A549 (cell line): Measurements from ENCODE around the gene COMT. TPM values are rescaled to one million over a fixed set of nuclear protein-coding genes. Genes with fewer than 3 reads are reported as not detected.
A peak's percentile ranks its signal among the peaks of the same experiment; 100 is the strongest.

ENCODE experiments used
- ATAC-seq, 2 experiments: fragments of 200-7000 bp in 1 of 2; fragments of >200 bp in 1 of 2; cut with Nextera tagmentation in 1 of 2; cut with Tn5 transposase in 1 of 2; 3 replicates each; pipeline versions ENCODE4 v1.8.0 to v1.9.1; 2018 to 2020; ENCODE audit warnings: mild to moderate bottlenecking in 1 of 2, moderate library complexity in 1 of 2
- CTCF ChIA-PET: fragments of 300-600 bp; sonication (Branson Sonifier 250); formaldehyde crosslinking; extraction: SDS; loops from one replicate; lab custom pipeline; 2021; ENCODE audit warnings: antibody characterized with exemption, inconsistent platforms; lab: Yijun Ruan, JAX
- POLR2A ChIA-PET: fragments of 350-600 bp; formaldehyde crosslinking; extraction: SDS; loops from one replicate; lab custom pipeline; 2021; ENCODE audit warnings: antibody characterized with exemption, inconsistent platforms; lab: Yijun Ruan, JAX
- DNase-seq, 2 experiments: peaks; one replicate each; pipeline versions ENCODE4 v3.0.0 to v3.0.0-alpha.2; 2011 to 2016; ENCODE audit warnings: low read depth in 1 of 2, low spot score in 1 of 2
- FAIRE-seq: peaks from 2 replicates; lab custom pipeline; 2011; peaks lifted over from hg19 to GRCh38; lab: Jason Lieb, UNC
- H3K27ac ChIP-seq, 2 experiments: fragments of >200 bp; sonication (Bioruptor Twin); formaldehyde crosslinking; 3 replicates each; pipeline ENCODE4 v1.5.1; 2016 to 2017
- H3K4me1 ChIP-seq: fragments of >200 bp; sonication (Bioruptor Twin); formaldehyde crosslinking; 3 replicates; pipeline ENCODE4 v1.6.1; 2016
- H3K4me2 ChIP-seq: fragments of >200 bp; sonication (Bioruptor Twin); formaldehyde crosslinking; 3 replicates; pipeline ENCODE4 v1.6.1; 2016
- H3K4me3 ChIP-seq: fragments of >200 bp; sonication (Bioruptor Twin); formaldehyde crosslinking; 3 replicates; pipeline ENCODE4 v1.5.1; 2016
- H3K9me3 ChIP-seq: fragments of >200 bp; sonication (Bioruptor Twin); formaldehyde crosslinking; 3 replicates; pipeline ENCODE4 v1.6.1; 2016
- ATOH8 ChIP-seq: fragments of 250-450 bp; sonication (Bioruptor Pico); IDR thresholded peaks from 2 replicates; pipeline ENCODE4 v1.5.0; 2020; ENCODE audit warnings: low read depth, mild to moderate bottlenecking, moderate library complexity
- CHD4 ChIP-seq: fragments of 200-600 bp; sonication (generic); IDR thresholded peaks from 2 replicates; pipeline ENCODE4 v1.6.1; 2016; ENCODE audit warnings: antibody characterized with exemption, mild to moderate bottlenecking, borderline replicate concordance
- E2F6 ChIP-seq: IDR thresholded peaks from 2 replicates; pipeline ENCODE4 v1.6.1; 2012; ENCODE audit warnings: low read depth, borderline replicate concordance
- EHF ChIP-seq: fragments of 250-450 bp; sonication (Bioruptor Pico); IDR thresholded peaks from 2 replicates; pipeline ENCODE4 v1.5.0; 2020; ENCODE audit warnings: mild to moderate bottlenecking
- EHMT2 ChIP-seq: fragments of 200-600 bp; sonication (generic); IDR thresholded peaks from 2 replicates; pipeline ENCODE4 v1.6.1; 2016; ENCODE audit warnings: antibody characterized with exemption, low read depth, mild to moderate bottlenecking, moderate library complexity
- FOSB ChIP-seq: fragments of 250-450 bp; sonication (Bioruptor Pico); IDR thresholded peaks from 2 replicates; pipeline ENCODE4 v1.5.0; 2020; ENCODE audit warnings: mild to moderate bottlenecking, moderate library complexity
- FOSL2 ChIP-seq, 2 experiments: fragments of 450-650 bp in 1 of 2; fragments of >200 bp in 1 of 2; sonication (Bioruptor Twin) in 1 of 2; formaldehyde crosslinking; IDR thresholded peaks; 2 replicates each; pipeline versions ENCODE4 v1.5.0 to v1.6.1; 2016 to 2020; ENCODE audit warnings: mild to moderate bottlenecking in 1 of 2, moderate library complexity in 1 of 2
- HDAC2 ChIP-seq: fragments of 200-600 bp; sonication (generic); IDR thresholded peaks from 2 replicates; pipeline ENCODE4 v1.6.1; 2016
- HOXA7 ChIP-seq: fragments of 250-450 bp; sonication (Bioruptor Pico); IDR thresholded peaks from 2 replicates; pipeline ENCODE4 v1.5.0; 2020; ENCODE audit warnings: mild to moderate bottlenecking, moderate library complexity
- HOXB13 ChIP-seq: fragments of 250-450 bp; sonication (Bioruptor Pico); IDR thresholded peaks from 2 replicates; pipeline ENCODE4 v1.5.0; 2020; ENCODE audit warnings: low read depth, mild to moderate bottlenecking, moderate library complexity
- KDM5A ChIP-seq: fragments of 200-600 bp; sonication (generic); IDR thresholded peaks from 2 replicates; pipeline ENCODE4 v1.6.1; 2016; ENCODE audit warnings: antibody characterized with exemption, mild to moderate bottlenecking
- MAFK ChIP-seq: fragments of 450-650 bp; IDR thresholded peaks from 2 replicates; pipeline ENCODE4 v1.6.1; 2014; ENCODE audit not compliant: partially characterized antibody
- NPAS2 ChIP-seq: fragments of 250-450 bp; sonication (Bioruptor Pico); IDR thresholded peaks from 2 replicates; pipeline ENCODE4 v1.8.0; 2022; ENCODE audit warnings: mild to moderate bottlenecking, moderate library complexity, borderline replicate concordance
- PHF8 ChIP-seq: fragments of 200-600 bp; sonication (generic); IDR thresholded peaks from 2 replicates; pipeline ENCODE4 v1.6.1; 2016; ENCODE audit warnings: low read depth, mild to moderate bottlenecking, antibody characterized with exemption, moderate library complexity, borderline replicate concordance
- POLR2A ChIP-seq: IDR thresholded peaks from 2 replicates; pipeline ENCODE4 v1.6.1; 2012; ENCODE audit warnings: mild to moderate bottlenecking, low read length
- POLR2AphosphoS2 ChIP-seq: conservative IDR thresholded peaks from 2 replicates; pipeline ENCODE4 v1.6.1; 2012; ENCODE audit warnings: low read length, improper control_type of control experiment, inconsistent platforms
- RAD21 ChIP-seq, 2 experiments: fragments of >200 bp in 1 of 2; sonication (Bioruptor Twin) in 1 of 2; formaldehyde crosslinking in 1 of 2; IDR thresholded peaks in 1 of 2; conservative IDR thresholded peaks in 1 of 2; 2 replicates in 1 of 2; 3 replicates in 1 of 2; pipeline ENCODE4 v1.6.1; 2012 to 2018; ENCODE audit warnings: inconsistent platforms in 1 of 2
- RARB ChIP-seq: fragments of 250-450 bp; sonication (Bioruptor Pico); IDR thresholded peaks from 2 replicates; pipeline ENCODE4 v1.8.0; 2021; ENCODE audit warnings: mild to moderate bottlenecking, moderate library complexity
- RNF2 ChIP-seq: fragments of 200-600 bp; sonication (generic); IDR thresholded peaks from 2 replicates; pipeline ENCODE4 v1.6.1; 2016; ENCODE audit warnings: low read depth, mild to moderate bottlenecking, antibody characterized with exemption, moderate library complexity, borderline replicate concordance
- SMC3 ChIP-seq: fragments of >200 bp; sonication (Bioruptor Twin); formaldehyde crosslinking; IDR thresholded peaks from 3 replicates; pipeline ENCODE4 v1.6.1; 2018; ENCODE audit warnings: inconsistent platforms
- SREBF2 ChIP-seq: fragments of 450-650 bp; IDR thresholded peaks from 2 replicates; pipeline ENCODE4 v1.6.1; 2014; ENCODE audit warnings: mild to moderate bottlenecking, moderate library complexity
- ZSCAN20 ChIP-seq: fragments of 250-450 bp; sonication (Bioruptor Pico); IDR thresholded peaks from 2 replicates; pipeline ENCODE4 v1.8.0; 2022; ENCODE audit warnings: mild to moderate bottlenecking, moderate library complexity
- WGBS: methylation state at CpG from one replicate; pipeline ENCODE4 v1.1.6; 2017; ENCODE audit errors: missing lambda C conversion rate; 5-methylcytosine and 5-hydroxymethylcytosine counted together
- polyA plus RNA-seq, 4 experiments: library from polyadenylated mRNA; depleted of rRNA in 3 of 4; stranded (reverse); fragments of >200 nt; fragmentation: RNase III in 1 of 4; extraction: RNeasy Plus Mini Kit Qiagen cat#74134 plus additional on column Dnase treatment in 1 of 4; gene quantifications; 2 replicates in 3 of 4; 3 replicates in 1 of 4; pipeline ENCODE4 v1.2.3, GENCODE V29; 2011 to 2017
- TF ChIP-seq, protein P1 (sequence below): IDR thresholded peaks from 2 replicates; pipeline ENCODE4 v1.6.1; 2012
- TF ChIP-seq, protein P2 (sequence below): fragments of >200 bp; sonication (Bioruptor Twin); formaldehyde crosslinking; IDR thresholded peaks from 3 replicates; pipeline ENCODE4 v1.5.1; 2016
- TF ChIP-seq, protein P3 (sequence below): fragments of >200 bp; sonication (Bioruptor Twin); formaldehyde crosslinking; IDR thresholded peaks from 3 replicates; pipeline ENCODE4 v1.6.1; 2016
- TF ChIP-seq, protein P4 (sequence below): fragments of 150-350 bp; IDR thresholded peaks from 2 replicates; pipeline ENCODE4 v1.6.1; 2014; ENCODE audit warnings: low read depth, mild to moderate bottlenecking, low read length

COMT gene
- polyA plus RNA-seq, 2 of the 4 experiments (the other 2 are of a cell fraction) = 72.3 to 125 TPM

DNA sequence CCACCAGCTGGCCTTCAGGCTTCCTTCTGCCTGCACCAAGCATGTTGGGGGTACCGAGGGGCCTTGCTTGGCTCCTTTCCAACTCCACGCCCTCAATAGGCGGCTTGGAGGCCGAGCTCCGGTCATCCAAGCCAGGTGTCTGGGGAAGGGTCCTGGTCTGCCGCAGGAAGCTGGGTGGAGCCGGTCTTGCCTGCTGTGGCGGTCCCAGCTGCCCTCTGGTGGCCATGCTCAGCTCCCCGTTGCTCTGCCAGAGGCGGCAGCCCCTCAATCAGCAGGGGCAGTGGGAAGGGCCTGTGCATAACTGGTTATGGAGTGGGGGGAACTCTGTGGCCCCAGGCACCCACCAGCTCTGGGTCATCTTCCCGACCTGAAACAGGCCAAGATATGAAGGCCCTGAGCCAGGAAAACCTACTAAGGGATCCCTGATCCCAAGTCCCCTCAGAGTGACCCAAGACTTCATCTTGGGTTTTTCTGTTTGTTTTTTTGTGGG is 71.9 kb downstream of the COMT start:
- no peak for TF ChIP-seq HDAC2
- no peak for TF ChIP-seq ATOH8
- peak; percentile 50; the same call in 2 of the 3 replicates for TF ChIP-seq SMC3
- TF ChIP-seq, protein P1, sequence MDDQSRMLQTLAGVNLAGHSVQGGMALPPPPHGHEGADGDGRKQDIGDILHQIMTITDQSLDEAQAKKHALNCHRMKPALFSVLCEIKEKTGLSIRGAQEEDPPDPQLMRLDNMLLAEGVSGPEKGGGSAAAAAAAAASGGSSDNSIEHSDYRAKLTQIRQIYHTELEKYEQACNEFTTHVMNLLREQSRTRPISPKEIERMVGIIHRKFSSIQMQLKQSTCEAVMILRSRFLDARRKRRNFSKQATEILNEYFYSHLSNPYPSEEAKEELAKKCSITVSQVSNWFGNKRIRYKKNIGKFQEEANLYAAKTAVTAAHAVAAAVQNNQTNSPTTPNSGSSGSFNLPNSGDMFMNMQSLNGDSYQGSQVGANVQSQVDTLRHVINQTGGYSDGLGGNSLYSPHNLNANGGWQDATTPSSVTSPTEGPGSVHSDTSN = no peak
- no peak for TF ChIP-seq ZSCAN20 (CRISPR knock-in tag)
- TF ChIP-seq MAFK = no peak
- TF ChIP-seq KDM5A = no peak
- no peak for TF ChIP-seq E2F6
- TF ChIP-seq PHF8 = no peak
- no peak for TF ChIP-seq RNF2
- no peak for TF ChIP-seq POLR2AphosphoS2
- no peak for TF ChIP-seq EHF (CRISPR knock-in tag)
- TF ChIP-seq, protein P2, sequence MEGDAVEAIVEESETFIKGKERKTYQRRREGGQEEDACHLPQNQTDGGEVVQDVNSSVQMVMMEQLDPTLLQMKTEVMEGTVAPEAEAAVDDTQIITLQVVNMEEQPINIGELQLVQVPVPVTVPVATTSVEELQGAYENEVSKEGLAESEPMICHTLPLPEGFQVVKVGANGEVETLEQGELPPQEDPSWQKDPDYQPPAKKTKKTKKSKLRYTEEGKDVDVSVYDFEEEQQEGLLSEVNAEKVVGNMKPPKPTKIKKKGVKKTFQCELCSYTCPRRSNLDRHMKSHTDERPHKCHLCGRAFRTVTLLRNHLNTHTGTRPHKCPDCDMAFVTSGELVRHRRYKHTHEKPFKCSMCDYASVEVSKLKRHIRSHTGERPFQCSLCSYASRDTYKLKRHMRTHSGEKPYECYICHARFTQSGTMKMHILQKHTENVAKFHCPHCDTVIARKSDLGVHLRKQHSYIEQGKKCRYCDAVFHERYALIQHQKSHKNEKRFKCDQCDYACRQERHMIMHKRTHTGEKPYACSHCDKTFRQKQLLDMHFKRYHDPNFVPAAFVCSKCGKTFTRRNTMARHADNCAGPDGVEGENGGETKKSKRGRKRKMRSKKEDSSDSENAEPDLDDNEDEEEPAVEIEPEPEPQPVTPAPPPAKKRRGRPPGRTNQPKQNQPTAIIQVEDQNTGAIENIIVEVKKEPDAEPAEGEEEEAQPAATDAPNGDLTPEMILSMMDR = peak; percentile 37; the same call in 2 of the 3 replicates
- no peak for TF ChIP-seq HOXA7 (CRISPR knock-in tag)
- TF ChIP-seq SREBF2 = no peak
- TF ChIP-seq RAD21 (conservative IDR thresholded peaks at IDR 0.05 in 1 of 2, IDR thresholded peaks at IDR 0.05 in 1 of 2) = peak; percentile 31 to 53; a peak in 2 of 5 replicates
- TF ChIP-seq EHMT2 = no peak
- TF ChIP-seq RARB = no peak
- no peak overlapping the region for H3K27ac ChIP-seq

DNA sequence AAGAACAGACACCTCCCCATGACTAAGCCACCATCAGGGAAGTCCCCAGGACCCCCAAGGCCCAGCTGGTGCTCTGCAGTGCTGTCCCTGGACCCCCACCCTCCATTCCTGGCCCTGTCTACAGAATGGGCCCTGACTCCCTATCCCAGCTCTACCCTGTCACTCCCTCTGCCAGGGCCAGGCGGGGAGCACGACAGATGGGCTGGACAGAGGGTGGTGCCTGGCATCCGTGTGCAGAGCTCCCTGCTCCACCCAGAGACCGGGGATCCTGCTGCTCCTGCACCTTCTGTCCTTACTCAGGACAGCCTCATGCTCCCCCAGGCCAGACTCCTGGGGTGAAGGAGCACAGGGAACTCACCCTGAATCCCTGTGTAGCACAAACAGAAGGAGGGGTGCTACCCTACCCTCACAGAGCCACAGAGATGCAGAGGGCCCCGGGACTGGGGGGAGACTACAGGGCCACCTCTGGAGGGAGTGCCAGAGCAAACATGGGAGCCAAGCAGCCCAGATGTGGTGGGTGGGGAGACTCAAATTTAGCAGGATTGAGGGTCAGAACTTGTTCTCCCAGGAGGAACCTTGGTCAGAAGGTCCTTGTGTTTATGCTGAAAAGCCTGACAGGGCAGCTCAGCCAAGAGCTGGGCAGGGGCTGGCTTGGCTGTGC is 73.1 kb downstream of the COMT start:
- CTCF ChIA-PET = interaction anchor here (0.9 to 5.8 kb wide), 11 partner anchors 21 to 60 kb away, joined by 3 to 89 read pairs (median 6); no protein-coding TSS in a partner anchor
- Histone ChIP-seq H3K4me1 (peaks cover 5% of the 10 kb centered on the region; the same call in 1 of the 3 replicates), H3K9me3 (no peaks in the 10 kb centered on the region), H3K4me3 (no peak overlapping the region), H3K4me2 (no peak overlapping the region), H3K27ac (no peak overlapping the region)
- POLR2A ChIA-PET = no interaction called here
- ATAC-seq (no peak), FAIRE-seq (no peak), DNase-seq (no peak)
- WGBS = 33% methylated on average over 1 of the region's 5 CpGs
- TF ChIP-seq FOSL2 (IDR thresholded peaks at IDR 0.05) (no peak), FOSL2 (CRISPR knock-in tag; IDR thresholded peaks at IDR 0.05) (no peak), FOSB (no peak), CHD4 (no peak), POLR2A (no peak), NPAS2 (no peak), HOXB13 (CRISPR knock-in tag) (no peak)
- TF ChIP-seq, protein P3, sequence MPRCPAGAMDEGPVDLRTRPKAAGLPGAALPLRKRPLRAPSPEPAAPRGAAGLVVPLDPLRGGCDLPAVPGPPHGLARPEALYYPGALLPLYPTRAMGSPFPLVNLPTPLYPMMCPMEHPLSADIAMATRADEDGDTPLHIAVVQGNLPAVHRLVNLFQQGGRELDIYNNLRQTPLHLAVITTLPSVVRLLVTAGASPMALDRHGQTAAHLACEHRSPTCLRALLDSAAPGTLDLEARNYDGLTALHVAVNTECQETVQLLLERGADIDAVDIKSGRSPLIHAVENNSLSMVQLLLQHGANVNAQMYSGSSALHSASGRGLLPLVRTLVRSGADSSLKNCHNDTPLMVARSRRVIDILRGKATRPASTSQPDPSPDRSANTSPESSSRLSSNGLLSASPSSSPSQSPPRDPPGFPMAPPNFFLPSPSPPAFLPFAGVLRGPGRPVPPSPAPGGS = no peak
- TF ChIP-seq, protein P1 = no peak
- TF ChIP-seq, protein P4, sequence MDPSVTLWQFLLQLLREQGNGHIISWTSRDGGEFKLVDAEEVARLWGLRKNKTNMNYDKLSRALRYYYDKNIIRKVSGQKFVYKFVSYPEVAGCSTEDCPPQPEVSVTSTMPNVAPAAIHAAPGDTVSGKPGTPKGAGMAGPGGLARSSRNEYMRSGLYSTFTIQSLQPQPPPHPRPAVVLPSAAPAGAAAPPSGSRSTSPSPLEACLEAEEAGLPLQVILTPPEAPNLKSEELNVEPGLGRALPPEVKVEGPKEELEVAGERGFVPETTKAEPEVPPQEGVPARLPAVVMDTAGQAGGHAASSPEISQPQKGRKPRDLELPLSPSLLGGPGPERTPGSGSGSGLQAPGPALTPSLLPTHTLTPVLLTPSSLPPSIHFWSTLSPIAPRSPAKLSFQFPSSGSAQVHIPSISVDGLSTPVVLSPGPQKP = no peak

More for the DNA sequence above, 71.9 kb downstream of the COMT start:
- peak in 1 of 2 experiments; percentile 33 for DNase-seq
- Histone ChIP-seq H3K4me2 (no peak overlapping the region), H3K9me3 (no peaks in the 10 kb centered on the region), H3K4me3 (no peak overlapping the region), H3K4me1 (peaks cover 5% of the 10 kb centered on the region; the same call in 1 of the 3 replicates)
- peak in 1 of 2 experiments; percentile 67; a peak in 3 of 6 replicates for ATAC-seq
- POLR2A ChIA-PET = interaction anchor here (1.1 kb wide), 1 partner anchor 44 kb away, joined by 3 read pairs; no protein-coding TSS in a partner anchor
- WGBS = 5% methylated on average over 3 of the region's 11 CpGs
- FAIRE-seq = no peak
- CTCF ChIA-PET = interaction anchor here (0.5 to 5.8 kb wide), 15 partner anchors 12 to 108 kb away, joined by 3 to 89 read pairs (median 8); no protein-coding TSS in a partner anchor
